ENCODE results near the gene PPP4R4. TPM values are rescaled to one million over a fixed set of nuclear protein-coding genes. Genes with fewer than 3 reads are reported as not detected.

PPP4R4 gene
- total RNA-seq, 2 donors from 2014 or later = 4.6 to 8.4 TPM

DNA sequence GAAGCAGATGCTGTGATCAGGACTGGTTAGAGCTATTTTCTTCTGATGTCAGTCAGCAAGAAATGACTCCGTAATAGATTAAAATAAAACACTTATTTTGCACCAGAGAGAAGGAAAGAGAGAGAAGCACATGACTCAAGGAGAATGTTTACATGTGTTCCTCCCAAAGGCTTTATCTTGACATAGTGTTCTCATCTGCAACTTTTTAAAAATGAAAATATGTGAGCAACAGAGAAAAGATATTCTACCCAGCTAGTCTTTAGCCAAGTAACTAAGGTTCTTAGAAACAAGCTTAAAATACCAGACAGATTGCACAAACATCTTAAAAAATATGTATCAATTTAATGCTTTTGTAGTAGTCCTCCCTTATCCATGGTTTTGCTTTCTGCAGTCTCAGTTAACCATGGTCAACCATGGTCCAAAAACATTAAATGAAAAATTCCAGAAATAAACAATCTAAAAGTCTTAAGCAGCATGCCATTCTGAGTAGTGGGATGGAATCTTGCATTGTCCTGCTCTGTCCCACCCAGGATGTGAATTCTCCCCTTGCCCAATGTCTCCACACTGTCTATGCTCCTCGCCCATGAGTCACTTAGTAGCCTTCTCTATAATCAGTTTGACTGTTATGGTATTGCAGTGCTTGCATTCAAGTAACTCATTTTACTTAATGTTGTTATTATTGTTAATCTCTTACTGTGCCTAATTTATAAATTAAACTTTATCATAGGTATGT lies 109.0 kb downstream of the PPP4R4 start:
- no peak overlapping the region for H3K27ac Mint-ChIP-seq
- no peak overlapping the region for H3K9ac ChIP-seq (ENCODE audit: extremely low read depth, low read length, poor library complexity, severe bottlenecking)
- H3K27me3 Mint-ChIP-seq (ENCODE audit: insufficient read depth) = no peaks in the 10 kb centered on the region
- no peaks in the 10 kb centered on the region for H3K36me3 ChIP-seq (ENCODE audit: control insufficient read depth, insufficient read depth, low read length)
- H3K9me3 Mint-ChIP-seq = no peaks in the 10 kb centered on the region
- H3K36me3 Mint-ChIP-seq (ENCODE audit: low read depth) = no peaks in the 10 kb centered on the region
- H3K27me3 ChIP-seq (ENCODE audit: control insufficient read depth, insufficient read depth, low read length, poor library complexity, severe bottlenecking) = no peaks in the 10 kb centered on the region
- WGBS, 2 experiments (ENCODE audit: insufficient coverage in 1 of 2, insufficient read length in 1 of 2) = 100% methylated on average over 1 of the region's 2 CpGs; no CpG with 5 or more reads in 1 of the 2 experiments
- H3K9me3 ChIP-seq (ENCODE audit: control insufficient read depth, low read length) = no peaks in the 10 kb centered on the region
- DNase-seq = no peak
- peaks cover 7% of the 10 kb centered on the region for H3K4me1 Mint-ChIP-seq
- no peak overlapping the region for H3K27ac ChIP-seq (ENCODE audit: low read depth, low read length)
- H3K4me3 ChIP-seq (ENCODE audit: low read length) = no peak overlapping the region
- no peak overlapping the region for H3K4me3 Mint-ChIP-seq
- TF ChIP-seq, protein P1, sequence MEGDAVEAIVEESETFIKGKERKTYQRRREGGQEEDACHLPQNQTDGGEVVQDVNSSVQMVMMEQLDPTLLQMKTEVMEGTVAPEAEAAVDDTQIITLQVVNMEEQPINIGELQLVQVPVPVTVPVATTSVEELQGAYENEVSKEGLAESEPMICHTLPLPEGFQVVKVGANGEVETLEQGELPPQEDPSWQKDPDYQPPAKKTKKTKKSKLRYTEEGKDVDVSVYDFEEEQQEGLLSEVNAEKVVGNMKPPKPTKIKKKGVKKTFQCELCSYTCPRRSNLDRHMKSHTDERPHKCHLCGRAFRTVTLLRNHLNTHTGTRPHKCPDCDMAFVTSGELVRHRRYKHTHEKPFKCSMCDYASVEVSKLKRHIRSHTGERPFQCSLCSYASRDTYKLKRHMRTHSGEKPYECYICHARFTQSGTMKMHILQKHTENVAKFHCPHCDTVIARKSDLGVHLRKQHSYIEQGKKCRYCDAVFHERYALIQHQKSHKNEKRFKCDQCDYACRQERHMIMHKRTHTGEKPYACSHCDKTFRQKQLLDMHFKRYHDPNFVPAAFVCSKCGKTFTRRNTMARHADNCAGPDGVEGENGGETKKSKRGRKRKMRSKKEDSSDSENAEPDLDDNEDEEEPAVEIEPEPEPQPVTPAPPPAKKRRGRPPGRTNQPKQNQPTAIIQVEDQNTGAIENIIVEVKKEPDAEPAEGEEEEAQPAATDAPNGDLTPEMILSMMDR (conservative IDR thresholded peaks at IDR 0.05) = no peak
- peaks cover 3% of the 10 kb centered on the region for H3K4me1 ChIP-seq (ENCODE audit: control insufficient read depth, insufficient read depth, low read length)

DNA sequence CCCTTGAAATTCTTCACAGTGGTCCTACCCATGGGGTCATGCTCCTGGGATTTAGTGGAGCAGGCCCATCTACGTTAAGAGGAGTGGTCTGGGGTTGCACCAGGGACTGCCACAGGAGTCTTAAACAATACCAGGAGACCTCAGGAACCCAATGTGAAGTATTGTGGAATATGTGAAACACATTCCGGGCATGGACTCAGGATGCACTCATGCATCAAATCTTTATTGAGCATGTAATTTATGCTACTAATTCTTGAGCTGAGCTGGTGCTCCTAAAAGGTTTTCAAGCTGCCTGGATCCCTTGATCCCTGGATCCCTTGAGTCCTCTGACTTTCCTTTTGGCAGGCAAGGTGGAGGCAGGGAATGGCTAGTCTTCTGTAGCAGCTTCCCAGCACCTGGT lies 110.1 kb downstream of the PPP4R4 start:
- no peaks in the 10 kb centered on the region for H3K4me1 Mint-ChIP-seq
- Histone ChIP-seq H3K27ac (ENCODE audit: low read depth, low read length) (no peak overlapping the region), H3K27me3 (ENCODE audit: control insufficient read depth, insufficient read depth, low read length, poor library complexity, severe bottlenecking) (no peaks in the 10 kb centered on the region), H3K9ac (ENCODE audit: extremely low read depth, low read length, poor library complexity, severe bottlenecking) (no peak overlapping the region), H3K4me1 (ENCODE audit: control insufficient read depth, insufficient read depth, low read length) (no peaks in the 10 kb centered on the region), H3K36me3 (ENCODE audit: control insufficient read depth, insufficient read depth, low read length) (no peaks in the 10 kb centered on the region), H3K9me3 (ENCODE audit: control insufficient read depth, low read length) (no peaks in the 10 kb centered on the region), H3K4me3 (ENCODE audit: low read length) (no peak overlapping the region)
- TF ChIP-seq, protein P1 (conservative IDR thresholded peaks at IDR 0.05) = no peak
- no peak for DNase-seq
- H3K27me3 Mint-ChIP-seq (ENCODE audit: insufficient read depth) = no peaks in the 10 kb centered on the region
- 88 to 90% methylated on average over 1 to 2 of the region's 2 CpGs for WGBS, 2 experiments (ENCODE audit: insufficient coverage in 1 of 2, insufficient read length in 1 of 2)
- no peaks in the 10 kb centered on the region for H3K36me3 Mint-ChIP-seq (ENCODE audit: low read depth)
- no peak overlapping the region for H3K4me3 Mint-ChIP-seq
- no peak overlapping the region for H3K27ac Mint-ChIP-seq
- no peaks in the 10 kb centered on the region for H3K9me3 Mint-ChIP-seq

DNA sequence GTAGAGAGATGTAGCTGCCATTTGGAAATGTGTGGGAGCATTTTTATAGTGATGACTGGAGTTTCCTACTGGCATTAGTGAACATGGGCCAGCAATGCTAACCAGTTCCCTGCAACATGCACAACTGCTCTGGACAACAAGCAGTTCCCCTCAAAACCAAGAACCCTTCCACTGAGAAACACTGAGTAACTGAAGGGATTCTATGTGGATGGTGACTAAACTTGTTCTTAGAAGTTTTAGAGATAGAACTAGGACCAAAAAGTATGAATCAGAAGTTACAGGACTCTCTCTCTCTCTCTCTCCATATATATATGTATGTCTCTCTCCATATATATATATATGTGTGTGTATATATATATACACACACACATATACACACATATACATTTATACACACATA lies 111.0 kb downstream of the PPP4R4 start:
- Mint-ChIP-seq H3K4me1 (no peaks in the 10 kb centered on the region), H3K36me3 (ENCODE audit: low read depth) (no peaks in the 10 kb centered on the region), H3K9me3 (no peaks in the 10 kb centered on the region), H3K27ac (no peak overlapping the region), H3K4me3 (no peak overlapping the region), H3K27me3 (ENCODE audit: insufficient read depth) (no peaks in the 10 kb centered on the region)
- no peak overlapping the region for H3K27ac ChIP-seq (ENCODE audit: low read depth, low read length)
- H3K4me3 ChIP-seq (ENCODE audit: low read length) = no peak overlapping the region
- no peak for DNase-seq
- no peaks in the 10 kb centered on the region for H3K36me3 ChIP-seq (ENCODE audit: control insufficient read depth, insufficient read depth, low read length)
- H3K27me3 ChIP-seq (ENCODE audit: control insufficient read depth, insufficient read depth, low read length, poor library complexity, severe bottlenecking) = no peaks in the 10 kb centered on the region
- no peaks in the 10 kb centered on the region for H3K9me3 ChIP-seq (ENCODE audit: control insufficient read depth, low read length)
- TF ChIP-seq, protein P1 (conservative IDR thresholded peaks at IDR 0.05) = no peak
- H3K4me1 ChIP-seq (ENCODE audit: control insufficient read depth, insufficient read depth, low read length) = no peaks in the 10 kb centered on the region
- H3K9ac ChIP-seq (ENCODE audit: extremely low read depth, low read length, poor library complexity, severe bottlenecking) = no peak overlapping the region

Measured in endodermal cell (in vitro differentiated cells).